NCI-H748 (cell line): Measurements from ENCODE around the gene FREM1.

Experiments used
- DNase-seq: peaks from one replicate; lab custom pipeline; 2025; ENCODE audit not compliant: unreplicated experiment; lab: John Stamatoyannopoulos, UW

Gene FREM1

DNA sequence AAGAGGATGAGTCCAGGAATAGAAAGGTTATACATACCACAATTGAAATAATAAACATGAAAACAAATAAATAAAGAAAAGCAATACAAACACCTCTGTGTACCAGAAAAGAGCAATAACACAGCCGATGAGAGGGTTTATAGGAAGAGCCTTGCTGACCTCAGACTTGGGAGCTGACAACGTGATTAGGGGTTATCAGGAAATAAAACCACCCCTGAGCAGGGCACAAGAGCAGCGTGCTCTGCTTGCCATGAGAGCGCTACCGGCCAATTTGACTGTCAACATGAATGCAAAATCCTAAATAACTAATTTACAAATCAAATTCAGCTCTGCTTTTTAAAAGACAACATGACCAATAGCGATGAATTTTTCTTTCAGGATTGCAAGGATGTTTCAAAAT is 2.6 kb upstream of the FREM1 start:
- no peak for DNase-seq

GRCh38 chr9:14911046-14911445 is 818 bp upstream of the FREM1 start:
- DNase-seq, result no peak

- DNase-seq, result no peak
These were observed 647 bp downstream of the FREM1 start for GRCh38 chr9:14909601-14909960.

- no peak for DNase-seq
These were observed 1.0 kb downstream of the FREM1 start for GRCh38 chr9:14909181-14909580.

- peak; percentile 72 for DNase-seq
These were observed 1.7 kb downstream of the FREM1 start for GRCh38 chr9:14908295-14909180.

- no peak for DNase-seq
These were observed 2.5 kb downstream of the FREM1 start for GRCh38 chr9:14907696-14908095.

GRCh38 chr9:14907360-14907685 is 2.9 kb downstream of the FREM1 start:
- peak; percentile 88 for DNase-seq

GRCh38 chr9:14906644-14907359 is 3.4 kb downstream of the FREM1 start:
- DNase-seq, result no peak

GRCh38 chr9:14906000-14906399 is 4.2 kb downstream of the FREM1 start:
- DNase-seq, result no peak

GRCh38 chr9:14903040-14903439 is 7.2 kb downstream of the FREM1 start:
- DNase-seq, result peak; percentile 53

DNA sequence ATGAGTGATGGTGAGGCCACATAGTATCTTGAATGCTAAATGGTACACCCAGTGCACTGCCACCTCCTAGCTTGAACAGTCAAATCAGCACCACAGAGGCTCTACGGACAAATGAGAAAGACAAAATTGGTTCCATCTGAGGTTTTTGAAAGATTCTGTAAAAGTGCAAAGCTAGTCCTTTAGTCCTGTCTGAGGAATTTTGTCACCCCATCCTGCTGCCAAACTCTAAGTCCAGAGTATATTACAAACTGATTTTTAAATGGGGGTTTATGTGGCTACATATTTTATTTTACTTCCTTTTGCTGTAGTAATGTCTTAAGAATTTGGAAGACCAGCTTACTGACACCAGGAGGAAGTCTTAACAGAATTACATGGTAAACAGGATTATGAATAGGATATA is 7.7 kb downstream of the FREM1 start:
- DNase-seq, result no peak

- no peak for DNase-seq
These were observed 10.4 kb downstream of the FREM1 start for GRCh38 chr9:14899815-14900193.

DNA sequence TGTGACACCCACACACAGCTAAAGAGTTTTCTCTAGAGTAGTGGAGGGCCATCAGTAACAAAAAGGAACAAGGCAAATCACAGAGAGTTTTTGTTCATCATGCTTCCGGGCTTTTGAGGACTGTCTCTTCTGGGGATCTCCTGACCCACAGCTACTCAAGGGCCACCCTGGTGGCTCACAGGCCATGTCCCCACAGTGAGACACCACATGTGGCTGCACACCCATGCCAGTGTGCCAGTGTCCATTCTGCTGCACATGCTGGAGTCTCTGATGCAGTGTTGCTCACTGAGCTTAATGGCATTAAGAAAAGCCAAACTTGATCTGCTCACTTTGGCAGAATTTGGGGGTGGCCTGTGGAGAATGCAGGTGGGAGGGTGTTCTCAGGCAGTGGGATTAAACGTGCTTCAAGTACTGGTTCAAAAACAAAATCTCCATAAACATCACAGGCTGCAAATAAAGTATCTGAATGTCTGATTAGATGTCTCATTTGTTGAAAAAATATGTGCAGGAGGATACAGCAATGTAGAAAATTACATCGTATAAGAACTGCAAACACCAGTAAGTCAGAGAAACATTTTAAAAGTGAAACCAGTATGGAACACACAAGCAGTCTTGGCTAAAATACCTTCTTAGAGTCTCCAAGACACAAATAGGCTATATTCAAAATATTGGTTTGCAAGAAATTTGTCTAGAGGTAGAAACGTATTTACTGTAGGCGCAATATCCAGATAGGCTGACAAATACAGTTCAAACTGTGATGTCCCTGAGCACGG is 11.0 kb downstream of the FREM1 start:
- DNase-seq, result no peak

GRCh38 chr9:14895806-14896205 is 14.4 kb downstream of the FREM1 start:
- DNase-seq, result no peak

DNA sequence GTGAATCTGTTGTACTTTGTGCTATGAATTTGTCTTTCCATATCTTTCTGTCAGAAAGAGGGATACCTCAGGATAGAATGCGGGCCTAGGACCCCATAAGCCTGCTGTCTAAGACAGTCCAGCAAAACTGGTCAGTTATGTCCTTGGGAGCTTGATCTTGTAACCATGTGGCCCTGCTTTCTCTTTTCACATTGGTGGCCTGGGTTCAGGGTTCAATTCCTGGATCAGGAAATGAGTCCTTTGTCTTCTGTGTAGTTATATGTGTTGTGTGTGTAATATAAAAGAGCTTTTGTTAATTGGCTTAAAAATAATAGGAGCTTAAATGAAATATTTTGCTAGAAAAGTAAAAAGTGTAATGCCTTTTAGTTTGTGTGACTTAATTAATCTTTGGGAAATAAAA is 16.9 kb downstream of the FREM1 start:
- DNase-seq, result no peak

DNA sequence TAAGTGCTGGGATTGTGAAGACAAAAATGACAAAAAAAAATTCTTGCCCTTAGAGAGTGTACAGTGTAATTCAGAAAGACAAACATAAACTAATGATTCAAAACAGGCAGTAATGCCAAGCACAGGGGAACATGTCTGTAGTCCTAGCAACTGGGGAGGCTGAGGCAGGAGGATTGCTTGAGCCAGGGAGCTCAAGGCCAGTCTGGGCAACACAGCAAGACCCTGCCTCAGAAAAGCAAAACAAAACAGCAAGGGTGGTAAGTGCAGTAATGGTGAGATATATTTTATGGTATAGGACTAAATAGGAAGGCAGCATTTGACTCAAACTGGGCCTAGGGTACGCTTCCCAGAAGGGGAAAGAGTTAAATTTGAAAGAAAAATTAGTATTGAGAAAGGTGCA is 18.9 kb downstream of the FREM1 start:
- no peak for DNase-seq

- no peak for DNase-seq
These were observed 20.8 kb downstream of the FREM1 start for GRCh38 chr9:14889451-14889850.

GRCh38 chr9:14888875-14889274 is 21.4 kb downstream of the FREM1 start:
- no peak for DNase-seq

GRCh38 chr9:14888272-14888671 is 22.0 kb downstream of the FREM1 start:
- DNase-seq, result no peak

GRCh38 chr9:14887149-14887548 is 23.1 kb downstream of the FREM1 start:
- no peak for DNase-seq

- no peak for DNase-seq
These were observed 26.8 kb downstream of the FREM1 start for GRCh38 chr9:14883310-14883944.
